Esophagus squamous epithelium (tissue), 4 donors: ENCODE data around the gene IL18.

Source experiments
- POLR2A ChIP-seq, 4 donors: fragments of 450-650 bp; IDR thresholded peaks; one replicate each; pipeline ENCODE4 v1.6.1; 2017; ENCODE audit warnings: antibody characterized with exemption in 4 of 4, mild to moderate bottlenecking in 4 of 4, moderate library complexity in 3 of 4
- TF ChIP-seq, protein P1 (sequence below), 6 experiments: fragments of 450-650 bp in 4 of 6; fragments of 200-600 bp in 2 of 6; sonication (generic) in 2 of 6; IDR thresholded peaks; one replicate each; pipeline ENCODE4 v1.5.1; 2016 to 2019; ENCODE audit warnings: antibody characterized with exemption in 6 of 6, mild to moderate bottlenecking in 4 of 6, moderate library complexity in 4 of 6

DNA sequence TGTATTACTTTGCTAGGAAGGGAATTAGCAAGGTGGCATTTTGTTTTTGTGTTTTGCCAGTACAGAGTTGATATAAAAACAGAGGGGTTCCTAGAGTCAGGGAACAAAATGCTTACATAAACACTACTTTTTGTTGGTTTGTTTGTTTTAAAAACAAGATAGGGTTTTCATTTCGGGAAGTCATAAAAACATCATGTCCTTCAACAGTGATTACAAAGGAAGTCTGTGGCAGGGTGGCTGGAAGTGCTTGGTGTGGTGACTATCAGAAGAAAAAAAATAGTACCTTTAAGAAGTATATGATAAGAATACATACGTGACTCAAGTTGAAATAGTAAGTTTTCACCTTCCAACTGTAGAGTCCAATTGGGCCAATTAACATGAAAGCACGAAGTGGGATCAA is 1.2 kb upstream of the IL18 start:
- TF ChIP-seq, protein P1, sequence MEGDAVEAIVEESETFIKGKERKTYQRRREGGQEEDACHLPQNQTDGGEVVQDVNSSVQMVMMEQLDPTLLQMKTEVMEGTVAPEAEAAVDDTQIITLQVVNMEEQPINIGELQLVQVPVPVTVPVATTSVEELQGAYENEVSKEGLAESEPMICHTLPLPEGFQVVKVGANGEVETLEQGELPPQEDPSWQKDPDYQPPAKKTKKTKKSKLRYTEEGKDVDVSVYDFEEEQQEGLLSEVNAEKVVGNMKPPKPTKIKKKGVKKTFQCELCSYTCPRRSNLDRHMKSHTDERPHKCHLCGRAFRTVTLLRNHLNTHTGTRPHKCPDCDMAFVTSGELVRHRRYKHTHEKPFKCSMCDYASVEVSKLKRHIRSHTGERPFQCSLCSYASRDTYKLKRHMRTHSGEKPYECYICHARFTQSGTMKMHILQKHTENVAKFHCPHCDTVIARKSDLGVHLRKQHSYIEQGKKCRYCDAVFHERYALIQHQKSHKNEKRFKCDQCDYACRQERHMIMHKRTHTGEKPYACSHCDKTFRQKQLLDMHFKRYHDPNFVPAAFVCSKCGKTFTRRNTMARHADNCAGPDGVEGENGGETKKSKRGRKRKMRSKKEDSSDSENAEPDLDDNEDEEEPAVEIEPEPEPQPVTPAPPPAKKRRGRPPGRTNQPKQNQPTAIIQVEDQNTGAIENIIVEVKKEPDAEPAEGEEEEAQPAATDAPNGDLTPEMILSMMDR (IDR thresholded peaks at IDR 0.05): no peak
- no peak for TF ChIP-seq POLR2A (IDR thresholded peaks at IDR 0.05)
